ENCODE measurements around the gene ZC3H12D. TPM values are rescaled to one million over a fixed set of nuclear protein-coding genes. Genes with fewer than 3 reads are reported as not detected.

Gene ZC3H12D
- total and polyA plus RNA-seq, 2 of the 8 experiments (the other 6 are each of a cell fraction or from before 2014, with no cell fraction given), result 0.05 to 0.07 TPM

- no peak overlapping the region for H2BK5ac ChIP-seq (ENCODE audit: low read depth, low read length)
- no peak overlapping the region for H2BK12ac ChIP-seq (ENCODE audit: low read depth, low read length)
- 87% methylated on average over 6 of the region's 6 CpGs; no CpG with 5 or more reads in 1 of the 2 experiments for WGBS, 2 experiments (ENCODE audit: extremely low coverage in 1 of 2, insufficient coverage in 1 of 2, insufficient read length in 1 of 2, insufficient replicate concordance in 2 of 2, low coverage in 1 of 2, low lambda C conversion rate in 2 of 2, missing lambda C conversion rate in 1 of 2)
- no peak overlapping the region for H4K8ac ChIP-seq (ENCODE audit: extremely low read depth, insufficient read depth, low read length)
- H3K9ac ChIP-seq (replicated peaks in 1 of 4; ENCODE audit: extremely low read depth in 1 of 4, low read depth in 3 of 4, low read length in 3 of 4), result no peak overlapping the region
- no peak overlapping the region for H2BK120ac ChIP-seq (replicated peaks; ENCODE audit: low read depth, low read length)
- no peak overlapping the region for H3K18ac ChIP-seq (ENCODE audit: extremely low read depth, low read length)
- H4K20me1 ChIP-seq (replicated peaks in 1 of 2; ENCODE audit: control insufficient read depth in 1 of 2, insufficient read depth in 2 of 2, low read length in 2 of 2), result no peaks in the 10 kb centered on the region
- no peak overlapping the region for H3K14ac ChIP-seq (ENCODE audit: insufficient read length)
- H3K56ac ChIP-seq (replicated peaks; ENCODE audit: insufficient read length, low read depth, low read length), result no peak overlapping the region
- no peaks in the 10 kb centered on the region for H3K9me3 ChIP-seq (ENCODE audit: insufficient read depth in 2 of 2, low read depth in 1 of 2, low read length in 1 of 2)
- no peak overlapping the region for H4K91ac ChIP-seq (replicated peaks; ENCODE audit: insufficient read length, low read length)
- no peak overlapping the region for H3K4me2 ChIP-seq (ENCODE audit: insufficient read depth in 1 of 2, low read depth in 2 of 2, low read length in 2 of 2)
- H3K4me3 ChIP-seq (ENCODE audit: extremely low read depth in 1 of 4, insufficient read depth in 2 of 4, low read depth in 3 of 4, low read length in 4 of 4), result no peak overlapping the region
- H4K5ac ChIP-seq (ENCODE audit: insufficient read length, low read depth, low read length), result no peak overlapping the region
- H3K4me1 ChIP-seq (replicated peaks in 1 of 4; ENCODE audit: control insufficient read depth in 3 of 4, insufficient read depth in 4 of 4, low read length in 3 of 4), result peaks cover 0 to 1% (median 0%) of the 10 kb centered on the region in 4 experiments; a peak in 2 of 7 replicates
- TF ChIP-seq TCF12 (IDR thresholded peaks at IDR 0.05; ENCODE audit: low read depth, low read length), result no peak
- TF ChIP-seq SAP30 (IDR thresholded peaks at IDR 0.05; ENCODE audit: insufficient read depth, insufficient replicate concordance, low read length), result no peak
- TF ChIP-seq ATF3 (IDR thresholded peaks at IDR 0.05; ENCODE audit: insufficient read depth, low read depth, low read length), result no peak
- TF ChIP-seq RXRA (IDR thresholded peaks at IDR 0.05; ENCODE audit: insufficient read depth, low read depth, low read length), result no peak
- TF ChIP-seq CBX5 (IDR thresholded peaks at IDR 0.05; ENCODE audit: low read depth, low read length), result no peak
- no peak for TF ChIP-seq KDM1A (IDR thresholded peaks at IDR 0.05; ENCODE audit: borderline replicate concordance, low read length)
- TF ChIP-seq NANOG (IDR thresholded peaks at IDR 0.05; ENCODE audit: insufficient read depth, low read depth, low read length, poor library complexity, severe bottlenecking), result no peak
- no peak for TF ChIP-seq BRCA1 (IDR thresholded peaks at IDR 0.05; ENCODE audit: low read depth, low read length)
- no peak for TF ChIP-seq SIN3A (conservative IDR thresholded peaks at IDR 0.05 in 1 of 2, IDR thresholded peaks at IDR 0.05 in 1 of 2; ENCODE audit: low read depth in 1 of 2, low read length in 2 of 2)
- no peak for TF ChIP-seq EGR1 (IDR thresholded peaks at IDR 0.05; ENCODE audit: borderline replicate concordance, low read depth, low read length)
- TF ChIP-seq SUZ12 (IDR thresholded peaks at IDR 0.05; ENCODE audit: low read length), result no peak
- ChIA-PET CTCF (ENCODE audit: partially characterized antibody) (interaction anchor here (0.6 to 1.7 kb wide), 4 partner anchors 18 to 55 kb away, joined by 3 to 7 read pairs (median 5); no protein-coding TSS in a partner anchor), POLR2A (ENCODE audit: partially characterized antibody) (no interaction called here)
- DNase-seq (ENCODE audit: low read depth in 1 of 2, low spot score in 2 of 2), result no peak
- no peaks in the 10 kb centered on the region for H3K79me1 ChIP-seq (ENCODE audit: low read depth, low read length)
- no peak overlapping the region for H2BK20ac ChIP-seq (ENCODE audit: low read length)
- FAIRE-seq, result no peak
- no peak overlapping the region for H3K23ac ChIP-seq (ENCODE audit: insufficient read length)
- H2AK5ac ChIP-seq (ENCODE audit: low read depth, low read length), result no peak overlapping the region
- no peak overlapping the region for H2BK15ac ChIP-seq (ENCODE audit: low read length)
- no peaks in the 10 kb centered on the region for H3K79me2 ChIP-seq (ENCODE audit: control insufficient read depth in 1 of 2, insufficient read depth in 2 of 2, low read length in 2 of 2)
- no peak overlapping the region for H3K4ac ChIP-seq (replicated peaks; ENCODE audit: insufficient read length, low read depth, low read length)
- no peak overlapping the region for H2AFZ ChIP-seq (ENCODE audit: low read length)
- peaks cover 11% of the 10 kb centered on the region; the same call in 1 of the 2 replicates for H3K23me2 ChIP-seq (ENCODE audit: low read depth, low read length)
- H3K27ac ChIP-seq (ENCODE audit: low read depth, low read length), result no peak overlapping the region
- H3K36me3 ChIP-seq (ENCODE audit: control insufficient read depth in 2 of 4, insufficient read depth in 4 of 4, low read length in 3 of 4), result no peaks in the 10 kb centered on the region
- peaks cover 16 to 32% (median 30%) of the 10 kb centered on the region in 4 experiments for H3K27me3 ChIP-seq (replicated peaks in 1 of 4; ENCODE audit: control insufficient read depth in 3 of 4, extremely low read depth in 1 of 4, insufficient read depth in 3 of 4, low read length in 3 of 4)
Observed at GRCh38 chr6:149453597-149454345, 31.0 kb downstream of the ZC3H12D start.
